Measurements from ENCODE around the gene ELMO1. TPM values are rescaled to one million over a fixed set of nuclear protein-coding genes. Genes with fewer than 3 reads are reported as not detected.

The ELMO1 gene
- total and polyA plus RNA-seq, 2 of the 13 experiments (the other 11 are each of a cell fraction or from before 2014, with no cell fraction given): 0.11 to 0.17 TPM

GRCh38 chr7:37427276-37427940, 21.3 kb downstream of the ELMO1 start:
- POLR2A ChIA-PET: no interaction called here
- WGBS (ENCODE audit: low lambda C conversion rate): 13% methylated on average over 2 of the region's 2 CpGs
- H2AFZ ChIP-seq (ENCODE audit: low read length): no peak overlapping the region
- no TSS peak for BruUV-seq (replicated peaks)
- intact Hi-C loops (cut with micrococcal nuclease; ENCODE audit: unreplicated experiment): no loop called here
- H3K4me1 ChIP-seq (ENCODE audit: insufficient read depth, low read length): no peaks in the 10 kb centered on the region
- H3K9ac ChIP-seq (ENCODE audit: insufficient read depth, low read depth, low read length): no peak overlapping the region
- no peaks in the 10 kb centered on the region for H3K79me2 ChIP-seq (ENCODE audit: insufficient read depth, low read length)
- no peaks in the 10 kb centered on the region for H3K36me3 ChIP-seq (replicated peaks in 1 of 2; ENCODE audit: control insufficient read depth in 1 of 2, insufficient read depth in 2 of 2, low read length in 2 of 2)
- no peak for ATAC-seq
- no peak overlapping the region for H3K4me3 ChIP-seq (replicated peaks in 1 of 3; ENCODE audit: insufficient read depth in 1 of 3, low read depth in 2 of 3, low read length in 3 of 3)
- H3K27me3 ChIP-seq (ENCODE audit: control insufficient read depth in 1 of 2, insufficient read depth in 2 of 2, low read length in 2 of 2): no peaks in the 10 kb centered on the region
- TF ChIP-seq SP1 (IDR thresholded peaks at IDR 0.05) (no peak), SP1 (CRISPR knock-in tag; IDR thresholded peaks at IDR 0.05) (no peak), ZFP41 (CRISPR knock-in tag; IDR thresholded peaks at IDR 0.05; ENCODE audit: borderline replicate concordance) (no peak), DNMT1 (CRISPR knock-in tag; IDR thresholded peaks at IDR 0.05) (no peak), STAT6 (CRISPR knock-in tag; IDR thresholded peaks at IDR 0.05; ENCODE audit: borderline replicate concordance) (no peak), ZBTB49 (CRISPR knock-in tag; IDR thresholded peaks at IDR 0.05; ENCODE audit: borderline replicate concordance) (no peak), MED8 (CRISPR knock-in tag; IDR thresholded peaks at IDR 0.05; ENCODE audit: insufficient replicate concordance) (no peak), THYN1 (CRISPR knock-in tag; IDR thresholded peaks at IDR 0.05; ENCODE audit: borderline replicate concordance, low read depth) (no peak), PCBP1 (IDR thresholded peaks at IDR 0.05; ENCODE audit: borderline replicate concordance, low read depth, low read length) (no peak), ZHX1 (CRISPR knock-in tag; IDR thresholded peaks at IDR 0.05; ENCODE audit: low read depth) (no peak)
- CTCF ChIA-PET (ENCODE audit: low intra/inter-chr PET ratio, low total read pairs): no interaction called here
- in situ Hi-C loops (cut with HindIII; ENCODE audit: extremely low pct_ligation_motif_present, low pct_unique_long_range_greater_than_20kb): no loop called here
- no peaks in the 10 kb centered on the region for H4K20me1 ChIP-seq (ENCODE audit: insufficient read depth, low read length)
- H3K27ac ChIP-seq (ENCODE audit: extremely low read length, insufficient read depth, low read length): no peak overlapping the region
- no peak for FAIRE-seq
- H3K4me2 ChIP-seq (ENCODE audit: low read depth, low read length): no peak overlapping the region
- no peaks in the 10 kb centered on the region for H3K9me3 ChIP-seq (ENCODE audit: low read length)
- DNase-seq (ENCODE audit: low spot score): no peak

Data from HepG2 (cell line).